ENCODE data around the gene LOXHD1. TPM values are rescaled to one million over a fixed set of nuclear protein-coding genes. Genes with fewer than 3 reads are reported as not detected.
A peak's percentile ranks its signal among the peaks of the same experiment; 100 is the strongest.

The LOXHD1 gene
- total RNA-seq, 1 donor from 2014 or later = not detected

DNA sequence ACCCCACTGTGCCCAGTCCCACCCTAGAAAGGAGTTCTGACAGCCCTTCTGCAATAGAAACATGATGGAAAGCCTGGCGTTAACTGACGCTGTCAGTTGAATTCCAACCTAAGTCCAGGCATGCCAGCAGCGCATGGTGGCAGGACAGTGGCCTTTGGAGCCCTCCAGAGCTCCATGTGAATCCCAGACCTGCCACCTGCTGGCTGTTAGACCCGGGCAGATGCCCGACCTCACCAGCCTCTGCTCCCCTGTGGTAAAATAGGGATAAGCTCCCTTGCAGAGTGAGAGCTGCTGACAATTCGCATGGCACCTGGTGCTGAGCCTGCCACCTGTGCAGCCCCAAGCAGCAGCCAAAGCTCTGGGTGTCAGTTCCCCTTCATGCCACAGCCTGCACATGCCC lies 138.6 kb downstream of the LOXHD1 start:
- no peaks in the 10 kb centered on the region for H3K4me1 Mint-ChIP-seq (ENCODE audit: unreplicated experiment)
- H3K36me3 Mint-ChIP-seq = no peaks in the 10 kb centered on the region
- no peak overlapping the region for H3K27ac Mint-ChIP-seq
- no peaks in the 10 kb centered on the region for H3K9me3 Mint-ChIP-seq
- no peak overlapping the region for H3K4me3 Mint-ChIP-seq
- TF ChIP-seq CTCF (conservative IDR thresholded peaks at IDR 0.05) = peak; percentile 24
- no peak for DNase-seq (ENCODE audit: extremely low spot score, unreplicated experiment)
- H3K27me3 Mint-ChIP-seq = peaks cover 26% of the 10 kb centered on the region

DNA sequence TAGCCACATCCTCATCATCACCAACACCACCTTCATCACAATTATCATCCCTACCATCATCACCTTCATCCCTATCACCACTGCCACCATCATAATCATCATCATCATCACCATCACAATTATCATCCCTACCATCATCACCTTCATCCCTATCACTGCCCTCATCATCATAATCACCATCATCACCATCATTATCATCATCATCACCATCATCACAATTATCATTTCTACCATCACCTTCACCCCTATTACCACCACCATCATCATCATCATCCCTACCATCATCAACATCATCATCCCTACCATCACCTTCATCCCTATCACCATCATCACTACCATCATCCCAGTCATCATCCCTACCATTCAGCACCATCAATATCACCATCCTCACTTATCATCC lies 140.5 kb downstream of the LOXHD1 start:
- Mint-ChIP-seq H3K9me3 (no peaks in the 10 kb centered on the region), H3K27me3 (peaks cover 26% of the 10 kb centered on the region), H3K36me3 (no peaks in the 10 kb centered on the region), H3K4me3 (no peak overlapping the region), H3K4me1 (ENCODE audit: unreplicated experiment) (no peaks in the 10 kb centered on the region), H3K27ac (no peak overlapping the region)
- TF ChIP-seq CTCF (conservative IDR thresholded peaks at IDR 0.05) = no peak
- DNase-seq (ENCODE audit: extremely low spot score, unreplicated experiment) = no peak

GRCh38 chr18:46510386-46510785 lies 146.6 kb downstream of the LOXHD1 start:
- H3K9me3 Mint-ChIP-seq = no peaks in the 10 kb centered on the region
- no peak for TF ChIP-seq CTCF (conservative IDR thresholded peaks at IDR 0.05)
- no peak for DNase-seq (ENCODE audit: extremely low spot score, unreplicated experiment)
- no peaks in the 10 kb centered on the region for H3K36me3 Mint-ChIP-seq
- H3K27me3 Mint-ChIP-seq = peaks cover 39% of the 10 kb centered on the region
- no peak overlapping the region for H3K4me3 Mint-ChIP-seq
- H3K4me1 Mint-ChIP-seq (ENCODE audit: unreplicated experiment) = no peaks in the 10 kb centered on the region
- no peak overlapping the region for H3K27ac Mint-ChIP-seq

GRCh38 chr18:46509530-46509929 lies 147.5 kb downstream of the LOXHD1 start:
- DNase-seq (ENCODE audit: extremely low spot score, unreplicated experiment) = no peak
- Mint-ChIP-seq H3K4me1 (ENCODE audit: unreplicated experiment) (no peaks in the 10 kb centered on the region), H3K27me3 (peaks cover 40% of the 10 kb centered on the region), H3K27ac (no peak overlapping the region), H3K9me3 (no peaks in the 10 kb centered on the region), H3K4me3 (no peak overlapping the region), H3K36me3 (no peaks in the 10 kb centered on the region)
- TF ChIP-seq CTCF (conservative IDR thresholded peaks at IDR 0.05) = no peak

GRCh38 chr18:46506974-46507586 lies 149.9 kb downstream of the LOXHD1 start:
- H3K4me1 Mint-ChIP-seq (ENCODE audit: unreplicated experiment) = no peaks in the 10 kb centered on the region
- no peaks in the 10 kb centered on the region for H3K9me3 Mint-ChIP-seq
- H3K4me3 Mint-ChIP-seq = no peak overlapping the region
- H3K27me3 Mint-ChIP-seq = peaks cover 43% of the 10 kb centered on the region
- no peak for DNase-seq (ENCODE audit: extremely low spot score, unreplicated experiment)
- no peak overlapping the region for H3K27ac Mint-ChIP-seq
- no peaks in the 10 kb centered on the region for H3K36me3 Mint-ChIP-seq
- TF ChIP-seq CTCF (conservative IDR thresholded peaks at IDR 0.05) = no peak

DNA sequence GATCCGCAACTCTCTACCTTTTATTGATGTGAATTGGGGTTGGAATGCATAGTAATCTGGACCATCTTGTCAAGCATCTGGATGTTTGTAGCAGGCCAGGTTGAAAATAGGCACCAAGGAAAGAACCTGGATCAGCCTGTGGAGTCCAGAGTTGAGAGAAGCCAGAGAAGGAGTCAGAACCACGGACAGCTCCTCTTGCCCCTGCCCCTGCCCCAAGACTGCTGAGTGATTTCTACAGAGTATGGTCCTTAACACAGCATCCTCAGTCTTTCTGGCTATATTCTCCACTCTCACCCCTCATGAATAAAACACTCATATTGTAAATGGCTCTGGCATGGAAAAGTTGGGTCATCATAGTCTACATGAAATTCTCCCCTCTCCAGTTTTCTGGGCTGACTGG lies 154.6 kb downstream of the LOXHD1 start:
- TF ChIP-seq CTCF (conservative IDR thresholded peaks at IDR 0.05) = no peak
- no peaks in the 10 kb centered on the region for H3K4me1 Mint-ChIP-seq (ENCODE audit: unreplicated experiment)
- H3K9me3 Mint-ChIP-seq = no peaks in the 10 kb centered on the region
- peaks cover 25% of the 10 kb centered on the region for H3K27me3 Mint-ChIP-seq
- H3K27ac Mint-ChIP-seq = no peak overlapping the region
- no peak for DNase-seq (ENCODE audit: extremely low spot score, unreplicated experiment)
- no peak overlapping the region for H3K4me3 Mint-ChIP-seq
- no peaks in the 10 kb centered on the region for H3K36me3 Mint-ChIP-seq

Measured in type B pancreatic cell (in vitro differentiated cells).